Epithelial cell of proximal tubule (primary cell): ENCODE measurements around the gene RIC1. TPM values are rescaled to one million over a fixed set of nuclear protein-coding genes. Genes with fewer than 3 reads are reported as not detected.
"Not testable (repeated sequence)": the region's sequence is repeated elsewhere in the genome, so short reads cannot be mapped to it uniquely, and the experiment has no call there.

ENCODE experiments used
- DNase-seq: peaks from one replicate; pipeline ENCODE4 v3.0.0-alpha.2; 2011; ENCODE audit warnings: low read depth
- H3K4me3 ChIP-seq: 2 replicates; pipeline ENCODE4 v1.5.1; 2011; ENCODE audit warnings: low read depth, mild to moderate bottlenecking, low read length
- total RNA-seq: library from RNA; depleted of rRNA; stranded (reverse); fragments of >200 nt; gene quantifications from 2 replicates; pipeline ENCODE4 v1.2.3, GENCODE V29; 2015
- TF ChIP-seq, protein P1 (sequence below): conservative IDR thresholded peaks from 2 replicates; pipeline ENCODE4 v1.5.1; 2012; ENCODE audit warnings: low read depth, mild to moderate bottlenecking, low read length

Gene RIC1
- total RNA-seq, 1 donor from 2014 or later, result 12.7 TPM

DNA sequence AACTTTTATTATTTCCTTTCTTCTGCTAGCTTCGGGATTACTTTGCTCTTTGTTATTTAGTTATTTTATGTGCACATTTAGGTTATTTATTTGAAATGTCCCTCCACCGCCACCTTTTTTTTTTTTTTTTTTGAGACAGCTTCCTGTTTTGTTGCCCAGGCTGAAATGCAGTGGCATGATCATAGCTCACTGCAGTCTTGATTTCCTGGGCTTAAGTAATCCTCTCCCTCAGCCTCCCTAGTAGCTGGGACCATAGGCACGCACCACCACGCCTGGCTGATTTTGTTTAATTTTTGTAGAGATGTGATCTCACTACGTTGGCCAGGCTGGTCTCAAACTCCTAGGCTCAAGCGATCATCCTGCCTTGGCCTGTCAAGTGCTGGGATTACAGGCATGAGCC is 38.5 kb downstream of the RIC1 start:
- TF ChIP-seq, protein P1, sequence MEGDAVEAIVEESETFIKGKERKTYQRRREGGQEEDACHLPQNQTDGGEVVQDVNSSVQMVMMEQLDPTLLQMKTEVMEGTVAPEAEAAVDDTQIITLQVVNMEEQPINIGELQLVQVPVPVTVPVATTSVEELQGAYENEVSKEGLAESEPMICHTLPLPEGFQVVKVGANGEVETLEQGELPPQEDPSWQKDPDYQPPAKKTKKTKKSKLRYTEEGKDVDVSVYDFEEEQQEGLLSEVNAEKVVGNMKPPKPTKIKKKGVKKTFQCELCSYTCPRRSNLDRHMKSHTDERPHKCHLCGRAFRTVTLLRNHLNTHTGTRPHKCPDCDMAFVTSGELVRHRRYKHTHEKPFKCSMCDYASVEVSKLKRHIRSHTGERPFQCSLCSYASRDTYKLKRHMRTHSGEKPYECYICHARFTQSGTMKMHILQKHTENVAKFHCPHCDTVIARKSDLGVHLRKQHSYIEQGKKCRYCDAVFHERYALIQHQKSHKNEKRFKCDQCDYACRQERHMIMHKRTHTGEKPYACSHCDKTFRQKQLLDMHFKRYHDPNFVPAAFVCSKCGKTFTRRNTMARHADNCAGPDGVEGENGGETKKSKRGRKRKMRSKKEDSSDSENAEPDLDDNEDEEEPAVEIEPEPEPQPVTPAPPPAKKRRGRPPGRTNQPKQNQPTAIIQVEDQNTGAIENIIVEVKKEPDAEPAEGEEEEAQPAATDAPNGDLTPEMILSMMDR, result no peak
- DNase-seq, result no peak
- no peak overlapping the region for H3K4me3 ChIP-seq

DNA sequence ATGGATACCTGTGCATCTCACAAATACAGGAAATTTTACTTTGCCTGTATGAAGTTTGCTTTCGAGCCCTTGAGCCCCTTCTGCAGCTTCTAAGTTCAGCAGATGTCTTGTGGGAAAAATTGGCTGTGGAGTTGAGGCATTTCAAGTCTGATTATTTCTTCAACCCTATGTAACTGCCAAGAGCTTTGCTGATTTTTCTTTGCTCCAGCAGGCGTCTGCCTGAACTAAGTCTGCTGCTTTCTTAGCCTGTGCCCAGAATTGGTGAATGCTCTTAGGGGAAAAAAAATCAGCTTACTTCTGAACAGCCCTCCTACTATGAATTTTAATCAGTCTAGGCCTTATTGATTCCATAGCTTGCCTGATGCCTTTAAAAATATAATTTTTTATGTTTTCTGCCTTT is 41.2 kb downstream of the RIC1 start:
- TF ChIP-seq, protein P1, result no peak
- H3K4me3 ChIP-seq, result no peak overlapping the region
- no peak for DNase-seq

DNA sequence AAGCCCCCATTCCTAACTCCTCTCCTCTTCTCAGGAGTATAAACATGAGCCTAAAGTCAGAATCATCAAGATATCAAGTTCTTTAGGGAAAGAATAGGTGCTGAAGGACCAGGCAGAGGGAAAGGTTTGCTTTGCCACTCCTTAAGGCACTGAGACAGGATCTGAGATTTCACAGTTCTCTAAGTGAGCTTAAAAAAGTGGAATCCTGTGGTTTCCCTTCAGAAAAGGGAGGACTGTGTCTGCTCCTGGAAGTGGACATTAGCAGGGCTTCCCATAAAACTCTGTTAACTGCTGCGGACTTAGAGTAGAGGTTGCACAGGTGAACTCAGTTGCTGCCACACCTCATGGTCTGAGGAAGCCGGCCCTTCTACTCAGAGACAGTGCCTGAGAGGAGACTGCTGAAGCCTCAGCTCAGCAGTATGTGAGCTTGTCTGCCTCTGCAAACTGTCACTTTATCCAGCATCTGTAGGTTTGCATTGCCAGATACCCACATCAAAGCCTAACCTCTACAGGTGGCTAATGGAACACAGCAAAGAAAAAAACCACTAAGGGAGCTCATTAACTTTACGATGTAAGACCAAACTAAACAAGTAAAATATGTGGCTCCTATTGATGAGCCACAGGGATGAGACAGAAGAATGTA is 42.9 kb downstream of the RIC1 start:
- TF ChIP-seq, protein P1, result no peak
- no peak overlapping the region for H3K4me3 ChIP-seq
- DNase-seq, result no peak

DNA sequence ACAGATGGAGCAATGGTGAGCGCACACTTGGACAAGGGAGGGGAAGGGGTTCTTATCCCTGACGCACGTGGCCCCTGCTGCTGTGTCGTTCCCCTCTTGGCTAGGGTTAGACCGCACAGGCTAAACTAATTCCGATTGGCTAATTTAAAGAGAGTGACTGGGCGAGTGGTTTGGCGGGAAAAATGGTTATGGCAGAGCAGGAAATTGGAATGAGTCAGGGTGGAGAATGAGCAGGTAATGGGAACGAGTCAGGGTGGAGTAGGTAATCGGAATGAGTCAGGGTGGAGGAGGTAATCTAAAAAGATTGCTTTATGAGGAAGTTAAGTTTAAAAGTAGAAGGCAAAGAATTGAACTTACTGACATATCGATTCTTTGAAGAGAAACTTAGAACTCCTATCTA is 46.1 kb downstream of the RIC1 start:
- H3K4me3 ChIP-seq, DNase-seq: not testable (repeated sequence)

DNA sequence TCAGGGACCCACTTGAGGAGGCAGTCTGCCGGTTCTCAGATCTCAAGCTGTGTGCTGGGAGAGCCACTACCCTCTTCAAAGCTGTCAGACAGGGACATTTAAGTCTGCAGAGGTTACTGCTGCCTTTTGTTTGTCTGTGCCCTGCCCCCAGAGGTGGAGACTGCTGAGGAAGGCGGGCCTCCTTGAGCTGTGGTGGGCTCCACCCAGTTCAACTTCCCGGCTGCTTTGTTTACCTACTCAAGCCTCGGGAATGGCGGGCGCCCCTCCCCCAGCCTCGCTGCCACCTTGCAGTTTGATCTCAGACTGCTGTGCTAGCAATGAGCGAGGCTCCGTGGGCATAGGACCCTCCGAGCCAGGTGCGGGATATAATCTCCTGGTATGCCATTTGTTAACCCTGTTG is 54.7 kb downstream of the RIC1 start:
- DNase-seq, H3K4me3 ChIP-seq: not testable (repeated sequence)

DNA sequence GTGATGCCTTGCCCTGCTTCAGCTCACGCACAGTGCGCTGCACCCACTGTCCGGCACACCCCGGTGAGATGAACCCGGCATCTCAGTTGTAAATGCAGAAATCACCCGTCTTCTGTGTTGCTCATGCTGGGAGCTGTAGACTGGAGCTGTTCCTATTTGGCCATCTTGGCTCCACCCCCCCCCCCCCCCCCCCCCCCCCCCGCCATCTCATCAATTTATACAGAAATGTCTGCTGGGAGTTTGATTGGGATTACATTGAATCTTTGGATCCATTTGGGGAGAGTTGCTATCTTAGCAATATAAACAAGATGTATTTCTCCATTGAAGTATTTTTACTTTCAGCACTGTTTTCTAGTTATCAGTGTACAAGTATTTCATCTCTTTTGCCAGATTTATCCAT is 55.2 kb downstream of the RIC1 start:
- TF ChIP-seq, protein P1, result no peak
- no peak overlapping the region for H3K4me3 ChIP-seq
- DNase-seq, result no peak

DNA sequence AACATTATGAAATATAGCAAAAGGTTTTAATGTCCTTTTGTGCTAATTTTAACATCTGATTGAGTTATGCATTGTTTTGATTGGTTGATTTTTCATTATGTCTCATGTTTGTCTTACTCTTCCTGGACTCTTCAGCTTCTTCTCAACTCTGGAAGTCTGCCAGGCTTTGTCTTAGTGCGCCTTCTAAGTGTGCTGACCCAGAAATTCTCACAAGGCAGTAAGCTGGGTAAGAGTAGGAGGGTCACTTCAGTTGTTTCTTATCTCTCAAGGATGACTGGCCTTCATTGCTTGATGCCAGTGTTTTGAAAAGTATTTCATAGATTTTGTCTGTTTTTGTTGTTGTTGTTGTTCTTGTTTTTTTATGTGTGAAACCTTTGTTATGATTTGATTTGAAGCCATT is 59.2 kb downstream of the RIC1 start:
- TF ChIP-seq, protein P1, result no peak
- DNase-seq, result peak; percentile 15
- H3K4me3 ChIP-seq, result no peak overlapping the region

DNA sequence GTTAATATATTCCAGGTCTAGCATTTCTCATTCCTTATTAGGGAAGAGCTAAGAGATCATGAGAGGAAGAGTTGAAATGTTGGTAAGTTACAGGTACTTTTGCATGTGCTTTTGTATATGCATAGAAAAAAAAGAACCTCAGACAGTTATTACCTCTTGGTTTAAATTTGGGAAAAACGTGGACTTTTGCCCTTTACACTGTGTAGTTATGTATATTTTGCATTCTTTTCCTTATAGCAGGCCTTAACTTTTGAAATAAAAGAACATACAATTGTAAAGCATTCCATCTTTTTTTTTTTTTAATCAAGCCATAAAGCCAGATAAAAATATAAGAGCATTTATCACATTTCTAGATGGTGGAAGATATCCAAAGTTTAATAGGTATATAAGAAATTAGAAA is 61.4 kb downstream of the RIC1 start:
- no peak overlapping the region for H3K4me3 ChIP-seq
- TF ChIP-seq, protein P1, result no peak

More for the DNA sequence above, 61.4 kb downstream of the RIC1 start:
- no peak for DNase-seq
